WERI-Rb-1 (cell line): ENCODE data around the gene BRSK2.

ENCODE experiments used
- DNase-seq: peaks from one replicate; pipeline ENCODE4 v3.0.0-alpha.2; 2020
- H3K27ac ChIP-seq: fragments of 250-450 bp; sonication (Bioruptor Pico); 2 replicates; pipeline ENCODE4 v1.5.1; 2020; ENCODE audit warnings: mild to moderate bottlenecking, moderate library complexity
- H3K27me3 ChIP-seq: fragments of 250-450 bp; sonication (Bioruptor Pico); 2 replicates; pipeline ENCODE4 v1.5.1; 2021; ENCODE audit warnings: mild to moderate bottlenecking, low read depth, moderate library complexity; ENCODE audit not compliant: insufficient read depth, severe bottlenecking
- H3K36me3 ChIP-seq: fragments of 250-450 bp; sonication (Bioruptor Pico); 2 replicates; pipeline ENCODE4 v1.5.1; 2020; ENCODE audit warnings: mild to moderate bottlenecking, moderate library complexity
- H3K4me3 ChIP-seq: 2 replicates; pipeline ENCODE4 v1.5.1; 2011; ENCODE audit warnings: low read depth, mild to moderate bottlenecking, control low read depth, low read length
- H3K9me3 ChIP-seq: fragments of 250-450 bp; sonication (Bioruptor Pico); 2 replicates; pipeline ENCODE4 v1.5.1; 2021; ENCODE audit warnings: mild to moderate bottlenecking, moderate library complexity; ENCODE audit not compliant: severe bottlenecking
- TF ChIP-seq, protein P1 (sequence below): IDR thresholded peaks from 2 replicates; pipeline ENCODE4 v1.5.1; 2011; ENCODE audit warnings: low read depth, mild to moderate bottlenecking, control low read depth, inconsistent platforms, low read length

Gene BRSK2

DNA sequence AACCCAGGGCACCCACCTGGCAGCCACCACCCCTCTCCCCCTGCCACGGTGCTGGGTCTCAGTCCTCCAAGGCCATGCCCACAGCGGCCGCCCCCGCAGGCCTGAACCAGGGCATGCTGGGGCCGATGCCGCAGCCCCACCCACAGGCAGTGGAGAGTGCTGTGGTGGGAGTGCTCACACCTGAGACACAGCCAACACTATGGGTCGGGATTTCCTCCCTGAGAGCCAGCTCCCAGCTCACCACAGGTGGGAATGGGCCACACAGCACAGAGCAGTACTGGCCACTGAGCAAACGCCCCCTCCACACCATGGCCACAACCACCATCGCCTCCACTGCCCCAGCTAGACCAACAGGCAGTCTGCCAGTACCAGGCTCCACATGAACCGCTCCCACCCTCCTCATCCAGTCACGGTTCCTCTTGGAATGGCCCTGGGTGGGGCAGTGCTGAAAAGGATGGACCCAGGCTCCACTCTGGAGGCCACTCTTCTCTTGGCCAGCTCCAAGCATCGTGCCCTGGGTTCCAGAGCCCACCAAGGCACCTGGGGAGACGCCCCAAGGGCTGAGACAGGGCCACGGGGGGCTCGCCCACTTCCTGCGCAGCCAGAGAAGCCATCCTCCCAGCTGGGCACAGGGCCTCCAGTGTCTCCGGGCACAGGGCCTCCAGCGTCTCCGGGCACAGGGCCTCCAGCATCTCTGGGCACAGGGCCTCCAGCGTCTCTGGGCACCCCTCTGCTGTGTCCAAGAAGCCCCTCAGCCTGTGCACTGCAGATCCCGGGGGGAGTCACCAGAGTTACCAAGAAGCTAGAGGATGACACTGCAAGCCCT is 82.7 kb downstream of the BRSK2 start:
- TF ChIP-seq, protein P1, sequence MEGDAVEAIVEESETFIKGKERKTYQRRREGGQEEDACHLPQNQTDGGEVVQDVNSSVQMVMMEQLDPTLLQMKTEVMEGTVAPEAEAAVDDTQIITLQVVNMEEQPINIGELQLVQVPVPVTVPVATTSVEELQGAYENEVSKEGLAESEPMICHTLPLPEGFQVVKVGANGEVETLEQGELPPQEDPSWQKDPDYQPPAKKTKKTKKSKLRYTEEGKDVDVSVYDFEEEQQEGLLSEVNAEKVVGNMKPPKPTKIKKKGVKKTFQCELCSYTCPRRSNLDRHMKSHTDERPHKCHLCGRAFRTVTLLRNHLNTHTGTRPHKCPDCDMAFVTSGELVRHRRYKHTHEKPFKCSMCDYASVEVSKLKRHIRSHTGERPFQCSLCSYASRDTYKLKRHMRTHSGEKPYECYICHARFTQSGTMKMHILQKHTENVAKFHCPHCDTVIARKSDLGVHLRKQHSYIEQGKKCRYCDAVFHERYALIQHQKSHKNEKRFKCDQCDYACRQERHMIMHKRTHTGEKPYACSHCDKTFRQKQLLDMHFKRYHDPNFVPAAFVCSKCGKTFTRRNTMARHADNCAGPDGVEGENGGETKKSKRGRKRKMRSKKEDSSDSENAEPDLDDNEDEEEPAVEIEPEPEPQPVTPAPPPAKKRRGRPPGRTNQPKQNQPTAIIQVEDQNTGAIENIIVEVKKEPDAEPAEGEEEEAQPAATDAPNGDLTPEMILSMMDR: no peak
- Histone ChIP-seq H3K36me3 (peaks cover 5% of the 10 kb centered on the region; the same call in 1 of the 2 replicates), H3K27me3 (no peaks in the 10 kb centered on the region), H3K4me3 (no peak overlapping the region), H3K9me3 (no peaks in the 10 kb centered on the region), H3K27ac (no peak overlapping the region)
- DNase-seq: no peak

DNA sequence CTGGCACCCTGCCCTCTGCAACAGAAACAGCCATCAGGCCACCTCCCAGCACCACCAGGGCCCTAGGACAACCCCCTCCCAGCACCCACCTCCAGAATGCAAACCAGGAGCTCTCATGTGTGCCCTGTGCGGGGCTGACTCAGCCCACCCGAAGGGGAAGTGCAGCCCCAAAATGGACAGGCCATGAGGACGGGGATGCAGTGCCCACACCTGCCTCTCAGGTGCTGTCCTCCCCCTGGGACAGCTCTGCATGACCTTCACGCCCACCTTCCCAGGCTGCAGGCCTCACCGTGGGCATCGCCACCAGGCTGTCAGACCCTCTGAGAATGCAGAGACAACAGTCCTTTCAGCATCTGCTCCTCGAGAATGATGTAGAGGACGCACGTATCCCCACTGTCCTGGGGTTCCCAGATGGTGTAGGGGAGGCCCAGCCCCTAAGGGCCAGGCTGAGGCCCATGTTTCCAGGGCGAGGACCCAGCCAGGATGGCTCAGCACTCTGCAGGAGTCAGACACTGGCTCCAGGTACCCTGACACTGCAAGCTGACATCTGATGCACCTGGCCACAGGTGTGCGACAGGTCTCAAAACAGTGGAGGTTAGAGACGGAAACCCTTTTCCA is 83.4 kb downstream of the BRSK2 start:
- TF ChIP-seq, protein P1: no peak
- no peak for DNase-seq
- no peak overlapping the region for H3K4me3 ChIP-seq
- H3K9me3 ChIP-seq: no peaks in the 10 kb centered on the region
- peaks cover 5% of the 10 kb centered on the region; the same call in 1 of the 2 replicates for H3K36me3 ChIP-seq
- no peaks in the 10 kb centered on the region for H3K27me3 ChIP-seq
- H3K27ac ChIP-seq: no peak overlapping the region

DNA sequence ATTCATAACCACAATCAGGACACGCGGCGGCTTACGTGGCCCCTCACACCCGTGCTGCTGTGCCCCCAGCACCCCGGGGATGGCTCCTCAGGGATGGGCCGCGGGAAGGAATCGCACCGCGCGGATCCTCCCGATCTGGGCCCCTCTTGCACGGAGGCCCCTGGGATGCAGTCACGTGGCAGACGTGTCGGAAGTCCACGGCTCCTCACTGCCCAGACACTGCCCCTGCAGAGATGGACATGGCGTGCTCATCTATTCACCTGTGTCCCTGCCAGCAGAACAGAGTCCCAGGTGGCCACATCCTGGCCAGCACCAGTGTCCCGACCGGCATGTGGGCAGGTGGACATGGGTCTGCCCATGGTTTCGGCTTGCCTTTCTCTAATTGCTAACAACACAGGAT is 84.1 kb downstream of the BRSK2 start:
- DNase-seq: no peak
- H3K9me3 ChIP-seq: no peaks in the 10 kb centered on the region
- H3K27ac ChIP-seq: no peak overlapping the region
- H3K27me3 ChIP-seq: no peaks in the 10 kb centered on the region
- H3K36me3 ChIP-seq: peaks cover 5% of the 10 kb centered on the region; the same call in 1 of the 2 replicates
- no peak overlapping the region for H3K4me3 ChIP-seq
- TF ChIP-seq, protein P1: no peak

DNA sequence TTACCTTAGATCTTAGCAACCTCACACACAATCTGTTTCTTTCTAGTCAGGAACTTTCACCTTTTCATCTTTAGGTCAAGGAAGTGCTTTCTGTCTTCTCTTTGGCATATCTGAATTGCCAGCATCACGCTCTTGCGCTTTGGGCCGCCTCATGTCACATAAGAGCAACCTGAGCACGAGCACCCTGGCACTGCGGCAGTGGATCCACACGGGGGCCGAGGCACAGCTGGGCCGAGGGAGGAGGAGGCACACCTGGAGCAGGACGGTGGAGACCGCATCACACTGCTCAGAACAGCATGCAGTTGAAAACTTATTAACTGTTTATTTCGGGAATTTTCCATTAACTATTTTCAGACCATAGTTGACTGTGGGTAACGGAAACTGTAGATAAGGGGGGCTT is 86.1 kb downstream of the BRSK2 start:
- Histone ChIP-seq H3K9me3 (no peaks in the 10 kb centered on the region), H3K4me3 (no peak overlapping the region), H3K27me3 (no peaks in the 10 kb centered on the region), H3K36me3 (no peaks in the 10 kb centered on the region; the same call in 1 of the 2 replicates), H3K27ac (no peak overlapping the region)
- TF ChIP-seq, protein P1: no peak
- DNase-seq: no peak

DNA sequence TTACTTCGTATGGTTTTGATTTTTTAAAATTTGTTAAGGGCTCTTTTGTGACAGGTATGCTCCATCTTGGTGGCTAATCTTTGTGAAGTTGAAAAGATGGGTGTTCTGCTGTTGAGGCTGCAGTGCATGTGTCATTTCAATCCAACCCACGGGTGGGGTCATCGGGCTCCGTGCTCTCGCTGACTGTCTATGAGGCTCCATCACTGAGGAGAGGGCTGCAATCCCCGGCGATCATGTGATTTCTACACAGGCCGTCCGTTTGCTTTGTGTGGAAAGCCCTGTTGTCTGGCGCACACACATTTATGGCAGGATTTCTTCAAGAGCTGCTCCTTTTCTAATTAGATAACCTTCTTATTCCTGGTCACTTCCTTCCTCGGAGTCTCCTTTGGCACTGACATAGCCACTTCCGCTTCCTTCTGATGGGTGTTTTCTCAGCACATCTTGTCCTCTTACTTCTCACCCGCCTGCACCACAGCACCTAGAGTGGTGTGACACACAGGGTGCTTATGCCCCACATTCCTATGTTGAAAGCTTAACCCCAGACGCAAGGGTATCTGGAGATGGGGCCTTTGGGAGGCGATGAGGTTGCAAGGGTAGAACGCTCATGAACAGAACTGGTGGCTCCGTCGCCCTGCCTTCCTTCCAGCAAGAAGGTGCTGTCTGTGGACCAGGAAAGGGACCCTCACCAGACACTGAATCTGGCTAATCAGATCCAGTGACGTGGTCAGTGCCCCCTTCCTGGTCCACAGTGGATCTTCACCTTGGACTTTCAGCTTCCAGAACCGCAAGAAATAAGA is 87.4 kb downstream of the BRSK2 start:
- DNase-seq: no peak

More for the DNA sequence above, 87.4 kb downstream of the BRSK2 start:
- TF ChIP-seq, protein P1: no peak
- Histone ChIP-seq H3K27ac (no peak overlapping the region), H3K4me3 (no peak overlapping the region), H3K27me3 (no peaks in the 10 kb centered on the region), H3K36me3 (no peaks in the 10 kb centered on the region; the same call in 1 of the 2 replicates), H3K9me3 (no peaks in the 10 kb centered on the region)
